Measurements from ENCODE around the gene GTF3C1.
A peak's percentile ranks its signal among the peaks of the same experiment; 100 is the strongest.
"Not testable (repeated sequence)": the region's sequence is repeated elsewhere in the genome, so short reads cannot be mapped to it uniquely, and the experiment has no call there.

GTF3C1 gene

GRCh38 chr16:27462200-27462845 is 87.4 kb downstream of the GTF3C1 start:
- no peak for DNase-seq

GRCh38 chr16:27461483-27462171 is 88.1 kb downstream of the GTF3C1 start:
- DNase-seq = peak; percentile 14

GRCh38 chr16:27460663-27461482 is 88.8 kb downstream of the GTF3C1 start:
- DNase-seq = no peak

- DNase-seq = no peak
Observed at GRCh38 chr16:27460213-27460612, 89.5 kb downstream of the GTF3C1 start.

GRCh38 chr16:27458987-27459688 is 90.6 kb downstream of the GTF3C1 start:
- DNase-seq = no peak

- DNase-seq = no peak
Observed at GRCh38 chr16:27458258-27458657, 91.5 kb downstream of the GTF3C1 start.

GRCh38 chr16:27457605-27457900 is 92.2 kb downstream of the GTF3C1 start:
- not testable (repeated sequence) for DNase-seq

GRCh38 chr16:27455700-27456099 is 94.0 kb downstream of the GTF3C1 start:
- no peak for DNase-seq

- DNase-seq = no peak
Observed at GRCh38 chr16:27453494-27453825, 96.3 kb downstream of the GTF3C1 start.

- no peak for DNase-seq
Observed at GRCh38 chr16:27452569-27453493, 96.9 kb downstream of the GTF3C1 start.

- DNase-seq = no peak
Observed at GRCh38 chr16:27450196-27450549, 99.5 kb downstream of the GTF3C1 start.

GRCh38 chr16:27449434-27450195 is 100.1 kb downstream of the GTF3C1 start:
- DNase-seq = no peak

GRCh38 chr16:27448532-27449433 is 100.9 kb downstream of the GTF3C1 start:
- DNase-seq = no peak

GRCh38 chr16:27447301-27447700 is 102.4 kb downstream of the GTF3C1 start:
- no peak for DNase-seq

GRCh38 chr16:27446721-27447120 is 103.0 kb downstream of the GTF3C1 start:
- no peak for DNase-seq

- no peak for DNase-seq
Observed at GRCh38 chr16:27445502-27446175, 104.1 kb downstream of the GTF3C1 start.

- no peak for DNase-seq
Observed at GRCh38 chr16:27444470-27444869, 105.2 kb downstream of the GTF3C1 start.

GRCh38 chr16:27444015-27444414 is 105.7 kb downstream of the GTF3C1 start:
- peak; percentile 73 for DNase-seq

GRCh38 chr16:27441998-27442397 is 107.7 kb downstream of the GTF3C1 start:
- DNase-seq = no peak

GRCh38 chr16:27441276-27441675 is 108.4 kb downstream of the GTF3C1 start:
- no peak for DNase-seq

Measured in EL (cell line).